GM12892 (cell line): Measurements from ENCODE around the gene MAP6.
A peak's percentile ranks its signal among the peaks of the same experiment; 100 is the strongest.

Experiments used
- DNase-seq: peaks from one replicate; pipeline ENCODE4 v3.0.0; 2011; ENCODE audit not compliant: insufficient read length
- FAIRE-seq: peaks from 2 replicates; lab custom pipeline; 2011; peaks lifted over from hg19 to GRCh38; lab: Jason Lieb, UNC
- POLR2A ChIP-seq: IDR thresholded peaks from 2 replicates; pipeline ENCODE4 v1.6.1; 2011; ENCODE audit warnings: low read depth, low read length, control low read depth
- POLR2AphosphoS5 ChIP-seq: IDR thresholded peaks from 2 replicates; pipeline ENCODE4 v1.6.1; 2011; ENCODE audit warnings: low read depth, low read length, control low read depth
- TAF1 ChIP-seq: IDR thresholded peaks from 2 replicates; pipeline ENCODE4 v1.6.1; 2011; ENCODE audit warnings: low read depth, mild to moderate bottlenecking, control low read depth, low read length, borderline replicate concordance

MAP6 gene

DNA sequence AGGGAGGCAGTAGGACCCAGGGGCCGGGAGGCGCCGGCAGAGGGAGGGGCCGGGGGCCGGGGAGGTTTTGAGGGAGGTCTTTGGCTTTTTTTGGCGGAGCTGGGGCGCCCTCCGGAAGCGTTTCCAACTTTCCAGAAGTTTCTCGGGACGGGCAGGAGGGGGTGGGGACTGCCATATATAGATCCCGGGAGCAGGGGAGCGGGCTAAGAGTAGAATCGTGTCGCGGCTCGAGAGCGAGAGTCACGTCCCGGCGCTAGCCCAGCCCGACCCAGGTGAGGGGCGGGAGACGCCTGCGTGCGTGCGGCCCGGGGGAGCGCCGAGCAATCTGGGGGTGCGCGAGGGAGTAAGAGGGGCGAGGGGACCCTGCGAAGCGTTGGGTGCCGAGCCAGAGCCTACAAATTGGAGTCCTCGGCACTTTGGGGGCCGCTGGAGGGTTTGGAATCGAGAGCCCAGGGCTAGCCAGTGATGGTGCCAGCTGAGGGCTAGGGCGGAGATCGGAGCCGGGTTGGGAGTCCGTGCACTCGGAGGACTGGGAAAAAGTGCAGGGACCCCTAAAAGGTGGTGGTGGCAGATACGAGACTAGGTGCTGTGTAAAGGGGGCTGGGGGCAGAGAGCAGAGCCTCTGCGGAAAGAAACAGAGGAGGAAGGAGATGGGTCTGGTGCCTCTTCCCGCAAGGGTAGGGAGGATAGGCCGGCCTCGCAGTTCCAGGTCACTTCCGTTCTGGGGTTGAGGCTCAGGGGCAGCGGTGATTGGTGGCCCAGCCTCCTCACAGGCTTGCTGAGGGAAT is 106.6 kb downstream of the MAP6 start, which contains the start of gene SERPINH1:
Gene SERPINH1, plus strand, starts transcription at position 206 of the 788 bp plus-strand sequence. CDS start 4,097 bp downstream, outside the sequence.
- TF ChIP-seq TAF1, result peak; percentile 69
- TF ChIP-seq POLR2A, result peak; percentile 93
- peak; percentile 92 for TF ChIP-seq POLR2AphosphoS5
- FAIRE-seq (peak; percentile 92), DNase-seq (peak; percentile 83)

GRCh38 chr11:75561426-75562047 is 107.3 kb downstream of the MAP6 start:
- 0 out of 2 replicates have a peak, but pooled peaks have one; percentile 6 for TF ChIP-seq TAF1
- no peak for TF ChIP-seq POLR2AphosphoS5
- peak; percentile 5 for FAIRE-seq
- no peak for DNase-seq

GRCh38 chr11:75560644-75561043 is 108.2 kb downstream of the MAP6 start:
- TF ChIP-seq TAF1 (no peak), POLR2A (no peak), POLR2AphosphoS5 (no peak)
- no peak for DNase-seq
- FAIRE-seq, result no peak

DNA sequence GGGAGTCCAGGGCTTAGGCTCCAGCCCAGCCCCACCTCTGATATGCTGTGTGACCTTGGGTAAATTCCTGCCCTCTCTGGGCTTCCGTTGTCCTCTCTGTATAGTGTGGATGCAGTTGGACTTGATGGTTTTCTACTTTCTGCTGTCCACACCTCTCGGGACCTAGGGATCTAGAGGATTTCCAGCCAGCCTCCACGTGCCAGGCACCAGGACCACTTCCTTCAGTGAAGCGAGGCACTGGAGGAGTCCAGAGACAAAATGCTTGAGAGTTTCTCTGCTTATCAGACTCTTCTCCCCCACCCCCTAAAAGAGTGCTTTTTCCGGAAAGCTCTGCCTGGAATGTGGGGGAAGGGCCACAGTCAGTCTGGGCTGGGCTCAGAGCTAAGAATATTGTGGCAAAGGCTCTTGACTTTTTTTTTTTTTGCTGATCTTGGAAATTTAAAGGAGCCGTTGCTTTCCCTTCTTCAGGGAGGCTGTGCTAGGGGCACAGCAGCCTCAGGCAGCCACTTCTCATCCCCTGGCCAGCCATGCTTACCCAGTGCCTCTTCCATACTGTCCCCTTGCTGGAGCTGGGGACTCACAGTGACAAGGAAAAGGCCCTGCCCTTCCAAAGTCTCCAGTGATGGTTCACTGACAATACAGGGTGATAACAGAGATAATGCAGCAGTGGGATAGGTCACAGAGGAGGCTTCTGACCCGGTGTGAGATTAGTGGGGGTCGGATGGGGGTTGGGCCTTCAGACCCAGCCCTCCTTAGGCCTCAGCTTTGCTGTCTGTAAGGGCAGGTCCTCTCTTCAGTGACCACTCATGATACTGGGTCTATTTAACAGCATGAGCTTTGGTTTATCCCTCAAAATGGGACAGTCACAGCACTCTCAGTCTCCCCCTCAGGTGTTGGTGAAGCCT is 109.6 kb downstream of the MAP6 start:
- DNase-seq (no peak), FAIRE-seq (no peak)
- TF ChIP-seq POLR2A (no peak), POLR2AphosphoS5 (no peak), TAF1 (no peak)

DNA sequence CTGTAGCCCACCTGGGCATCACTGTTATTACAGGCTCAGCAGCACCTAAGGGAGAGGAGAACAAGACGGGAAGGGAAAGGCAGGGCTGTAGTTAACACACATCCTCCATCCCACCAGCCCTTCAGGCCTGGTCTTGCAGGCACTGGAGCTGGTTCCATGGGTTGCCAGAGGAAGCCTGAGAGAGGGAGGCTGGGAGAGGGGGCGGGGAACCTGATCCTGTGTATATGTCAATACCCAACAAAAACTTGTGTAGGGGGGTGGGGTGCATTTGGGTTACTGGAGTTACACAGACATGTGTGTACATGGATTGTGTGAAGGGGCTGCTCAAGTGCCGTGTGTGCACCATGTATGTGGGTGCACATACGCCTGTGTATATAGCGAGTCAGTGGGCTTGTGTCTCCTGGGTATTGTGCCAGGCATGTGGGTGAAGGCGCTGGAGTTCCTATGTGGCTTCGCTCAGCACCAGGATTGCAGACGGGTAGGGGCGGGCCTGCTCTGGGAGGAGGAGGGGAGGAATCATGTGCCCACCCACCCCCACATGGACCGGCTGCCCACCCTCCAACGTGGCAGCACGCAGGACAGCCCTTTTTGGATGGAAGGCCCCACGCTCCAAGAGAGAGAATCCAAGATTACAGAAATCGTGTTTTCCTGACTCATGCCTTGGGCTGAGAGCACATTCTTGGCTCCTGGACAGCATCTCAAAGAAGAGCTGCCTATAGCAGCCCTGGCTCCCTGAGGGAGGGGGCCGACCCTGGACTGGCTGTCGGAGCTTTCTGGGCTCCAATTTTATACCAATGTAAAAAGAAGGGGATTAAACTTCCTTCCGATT is 111.0 kb downstream of the MAP6 start:
- DNase-seq, result no peak
- no peak for TF ChIP-seq POLR2AphosphoS5
- FAIRE-seq, result no peak

DNA sequence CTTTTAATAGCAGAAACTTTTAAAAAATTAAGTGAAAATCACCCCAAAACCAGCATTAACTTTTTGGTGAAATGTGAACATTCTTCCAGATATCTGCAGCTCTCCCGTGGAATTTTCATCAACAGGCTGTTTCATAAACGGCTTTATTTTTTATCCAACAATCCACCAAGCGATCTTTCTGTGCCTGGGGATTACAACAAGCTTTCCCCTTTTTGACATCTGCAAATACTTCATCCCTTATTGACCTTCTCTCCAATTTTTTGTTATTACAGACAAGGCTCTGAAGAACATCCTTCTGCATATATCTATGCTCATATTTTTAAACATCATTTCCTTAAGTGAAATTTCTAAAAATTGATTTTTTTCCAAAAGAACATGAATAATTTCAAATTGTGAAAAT is 112.6 kb downstream of the MAP6 start:
- DNase-seq (no peak), FAIRE-seq (no peak)
- TF ChIP-seq TAF1, result no peak
- TF ChIP-seq POLR2A, result no peak
- no peak for TF ChIP-seq POLR2AphosphoS5

DNA sequence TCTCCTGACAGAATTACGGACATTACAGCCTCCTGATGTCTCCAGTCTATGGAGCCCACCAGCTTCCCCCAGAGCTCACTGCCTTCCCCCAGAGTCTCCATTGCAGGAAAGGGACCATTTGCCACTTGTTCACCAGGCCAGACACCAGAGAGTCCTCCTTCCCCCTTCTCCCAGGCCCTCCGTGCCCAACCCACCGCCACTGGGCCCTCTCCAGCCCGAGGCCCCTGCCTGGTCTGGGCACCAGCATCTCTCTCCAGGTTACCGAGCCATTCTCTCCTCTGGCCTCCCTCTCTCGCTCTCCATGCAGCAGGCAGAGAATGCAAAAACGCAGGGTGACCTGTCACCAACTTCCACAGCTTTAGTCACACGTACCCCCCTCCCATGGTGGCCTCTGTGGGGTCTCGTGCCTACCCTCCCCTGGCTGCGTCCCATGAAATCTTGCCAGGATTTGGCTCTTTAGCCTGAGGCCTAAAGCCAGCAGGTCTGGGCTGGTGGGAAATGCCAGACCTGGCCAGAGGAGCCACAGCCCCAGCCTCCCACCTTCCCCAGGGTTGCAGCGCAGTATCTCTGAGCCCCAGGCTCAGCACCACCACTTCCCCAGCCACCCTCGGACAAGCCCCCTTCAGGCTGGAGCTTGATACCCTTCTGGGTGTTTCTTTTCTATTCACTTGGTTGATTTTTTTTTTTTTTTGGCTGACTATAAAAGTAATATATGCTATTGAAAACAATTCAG is 113.6 kb downstream of the MAP6 start:
- no peak for DNase-seq
- TF ChIP-seq POLR2A, result no peak
- TF ChIP-seq POLR2AphosphoS5, result no peak
- TF ChIP-seq TAF1, result no peak
- no peak for FAIRE-seq

GRCh38 chr11:75554258-75555022 is 114.4 kb downstream of the MAP6 start:
- FAIRE-seq, result no peak
- DNase-seq, result no peak
- TF ChIP-seq POLR2AphosphoS5 (no peak), POLR2A (no peak)

GRCh38 chr11:75553889-75554257 is 115.0 kb downstream of the MAP6 start:
- no peak for DNase-seq
- TF ChIP-seq POLR2A (no peak), POLR2AphosphoS5 (no peak)
- no peak for FAIRE-seq

DNA sequence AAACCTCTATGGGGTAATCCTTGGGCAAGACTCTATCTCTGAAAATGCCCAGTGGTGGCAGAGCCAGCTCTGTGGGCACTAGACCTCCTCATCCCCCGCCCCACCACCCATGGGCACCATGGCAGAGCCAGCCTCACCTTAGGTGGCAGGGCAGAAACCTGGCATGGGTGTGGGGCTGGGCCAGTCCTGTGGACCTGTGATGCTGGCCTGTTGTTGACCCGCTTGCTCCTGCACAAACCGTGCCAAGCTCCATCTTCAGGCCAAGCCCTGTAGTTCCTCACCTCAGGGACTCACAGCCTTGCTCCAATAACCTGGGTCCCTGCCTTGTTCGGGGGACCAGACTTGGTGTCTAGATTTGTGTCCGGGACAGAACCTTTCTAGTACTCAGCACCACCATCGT is 115.7 kb downstream of the MAP6 start:
- DNase-seq, result no peak
- TF ChIP-seq POLR2A (no peak), TAF1 (no peak), POLR2AphosphoS5 (no peak)
- FAIRE-seq, result no peak
